ENCODE measurements around the gene FNBP1.

Gene FNBP1

DNA sequence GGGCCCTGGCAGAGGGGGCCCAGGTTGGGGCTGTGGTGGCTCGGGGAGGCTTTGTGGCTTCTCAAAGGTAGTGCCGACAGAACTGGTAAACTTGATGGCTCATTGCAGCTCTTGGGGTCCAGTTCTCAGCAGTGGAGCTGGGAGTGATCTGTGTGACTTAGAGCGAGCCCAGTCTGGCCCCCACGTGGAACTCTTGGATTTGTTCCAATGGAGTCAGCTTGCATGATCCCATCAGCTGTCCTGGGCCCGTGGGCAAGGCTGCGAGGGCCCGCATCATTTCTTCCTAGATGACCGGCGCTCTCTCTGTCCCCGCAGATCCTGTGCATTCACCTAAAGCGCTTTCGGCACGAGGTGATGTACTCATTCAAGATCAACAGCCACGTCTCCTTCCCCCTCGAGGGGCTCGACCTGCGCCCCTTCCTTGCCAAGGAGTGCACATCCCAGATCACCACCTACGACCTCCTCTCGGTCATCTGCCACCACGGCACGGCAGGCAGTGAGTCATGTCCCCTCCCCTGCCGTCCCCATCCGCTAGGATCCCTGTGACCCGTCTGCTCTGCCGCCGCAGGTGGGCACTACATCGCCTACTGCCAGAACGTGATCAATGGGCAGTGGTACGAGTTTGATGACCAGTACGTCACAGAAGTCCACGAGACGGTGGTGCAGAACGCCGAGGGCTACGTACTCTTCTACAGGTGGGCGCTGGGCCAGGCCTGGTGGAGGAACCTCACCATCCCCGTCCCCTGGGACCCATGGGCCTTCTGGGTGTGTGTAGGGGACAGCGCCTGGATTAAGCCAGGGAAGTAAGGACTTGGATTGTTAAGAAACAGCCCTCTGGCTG lies 168.5 kb downstream of the FNBP1 start:
- no peak for DNase-seq

DNA sequence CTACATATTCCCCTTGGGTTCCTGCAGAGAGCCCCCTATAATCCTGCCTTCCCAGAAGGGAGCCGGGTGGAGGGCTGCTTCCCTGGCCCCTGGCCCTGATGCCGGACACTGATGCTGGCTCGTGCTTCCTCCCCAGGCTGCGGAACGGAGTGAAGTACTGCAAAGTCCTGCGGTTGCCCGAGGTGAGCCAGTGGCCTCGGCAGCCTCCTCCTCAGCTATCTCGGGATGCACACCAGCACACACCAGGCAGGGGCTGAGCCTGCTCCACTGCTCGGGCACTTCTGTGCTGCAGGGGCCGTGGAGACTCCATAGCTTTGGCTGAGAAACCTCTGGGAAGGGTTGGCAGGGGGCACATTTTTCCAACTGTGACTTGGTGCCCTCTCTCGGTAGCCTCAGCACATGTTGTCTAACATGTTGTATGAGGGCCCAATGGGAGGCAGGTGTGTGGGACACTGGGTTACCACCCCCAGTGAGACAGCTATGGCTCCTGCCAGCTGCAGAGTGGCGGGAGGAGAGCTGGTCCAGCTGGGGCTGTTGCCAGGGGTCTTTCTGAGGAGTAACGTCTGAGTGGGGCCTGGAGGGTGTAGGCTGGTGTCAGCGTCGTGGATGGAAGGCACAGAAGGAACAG lies 169.3 kb downstream of the FNBP1 start:
- no peak for DNase-seq

DNA sequence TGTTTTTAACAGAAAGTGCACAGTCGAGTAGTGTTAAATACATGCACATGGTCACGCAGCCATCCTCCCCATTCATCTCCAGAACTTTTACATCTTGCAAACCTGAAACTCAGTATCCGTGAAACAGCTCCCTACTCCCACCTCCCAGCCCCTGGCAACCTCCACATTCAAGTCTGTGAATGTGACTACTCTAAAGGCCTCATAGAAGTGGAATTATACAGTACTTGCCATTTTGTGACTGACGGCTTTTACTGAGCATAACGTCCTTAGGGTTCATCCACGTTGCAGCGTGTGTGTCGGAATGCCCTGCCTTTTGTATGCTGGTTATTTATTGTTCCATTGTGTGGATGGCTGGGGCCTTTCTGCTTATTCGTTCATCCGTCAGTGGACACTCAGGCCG lies 171.9 kb downstream of the FNBP1 start:
- DNase-seq = no peak

DNA sequence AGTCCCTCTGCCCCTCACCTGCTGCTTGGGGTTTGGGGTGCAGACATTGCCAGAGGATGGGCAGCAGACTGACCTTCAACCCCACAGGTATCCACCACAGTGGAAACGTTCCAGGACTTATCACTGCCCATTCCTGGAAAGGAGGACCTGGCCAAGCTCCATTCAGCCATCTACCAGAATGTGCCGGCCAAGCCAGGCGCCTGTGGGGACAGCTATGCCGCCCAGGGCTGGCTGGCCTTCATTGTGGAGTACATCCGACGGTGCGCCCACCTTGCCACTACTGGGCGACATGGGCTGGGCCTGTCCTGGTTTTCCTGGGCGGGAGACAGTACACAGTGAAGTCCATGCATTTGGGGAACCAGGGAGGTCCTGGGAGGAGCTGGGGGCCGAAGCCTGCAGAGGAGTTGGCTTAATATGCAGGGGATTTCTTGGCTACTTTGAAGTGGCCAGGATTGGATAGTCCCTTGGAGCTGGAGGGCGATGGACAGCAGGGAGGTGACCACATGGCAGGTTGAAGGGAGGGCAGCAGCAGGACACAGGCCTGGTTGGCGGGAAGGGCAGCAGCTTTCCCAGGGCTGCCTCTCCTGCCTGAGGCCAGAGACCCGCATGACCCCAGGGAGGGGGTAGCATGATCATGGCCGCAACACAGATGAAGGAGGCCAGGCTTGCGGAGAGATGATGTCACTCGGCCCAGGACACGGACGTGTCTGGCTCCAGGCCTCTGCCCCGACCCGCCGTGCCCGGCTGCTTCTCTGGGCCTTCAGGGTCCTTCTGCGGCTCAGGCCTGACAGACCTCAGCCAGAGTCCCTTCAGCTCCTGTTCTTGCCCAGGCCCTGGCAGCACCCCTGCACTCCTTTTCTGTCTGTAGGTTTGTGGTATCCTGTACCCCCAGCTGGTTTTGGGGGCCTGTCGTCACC lies 173.1 kb downstream of the FNBP1 start:
- no peak for DNase-seq

DNA sequence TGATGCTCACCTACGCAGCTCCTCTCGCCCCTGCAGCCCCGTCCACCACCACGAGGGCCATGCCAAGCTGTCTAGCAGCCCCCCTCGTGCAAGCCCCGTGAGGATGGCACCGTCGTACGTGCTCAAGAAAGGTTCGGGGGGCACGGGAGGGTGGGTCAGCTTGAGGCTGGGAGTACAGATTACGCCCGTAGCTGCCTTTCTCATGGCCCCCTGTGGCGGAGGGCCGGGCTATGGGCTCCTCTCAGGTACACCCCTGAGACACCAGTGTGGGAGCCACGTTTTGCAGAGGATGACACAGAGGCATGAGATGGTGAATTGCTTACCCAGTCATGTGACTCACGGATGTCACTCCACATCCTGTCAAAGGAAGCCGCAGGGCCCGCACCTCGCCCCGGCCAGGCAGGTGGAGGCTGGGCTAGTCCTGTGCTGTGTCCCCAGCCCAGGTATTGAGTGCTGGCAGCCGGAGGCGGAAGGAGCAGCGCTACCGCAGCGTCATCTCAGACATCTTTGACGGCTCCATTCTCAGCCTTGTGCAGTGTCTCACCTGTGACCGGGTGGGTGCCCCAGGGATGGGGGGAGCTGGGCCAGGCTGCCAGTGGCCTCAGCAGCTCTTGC lies 174.0 kb downstream of the FNBP1 start:
- DNase-seq = no peak

DNA sequence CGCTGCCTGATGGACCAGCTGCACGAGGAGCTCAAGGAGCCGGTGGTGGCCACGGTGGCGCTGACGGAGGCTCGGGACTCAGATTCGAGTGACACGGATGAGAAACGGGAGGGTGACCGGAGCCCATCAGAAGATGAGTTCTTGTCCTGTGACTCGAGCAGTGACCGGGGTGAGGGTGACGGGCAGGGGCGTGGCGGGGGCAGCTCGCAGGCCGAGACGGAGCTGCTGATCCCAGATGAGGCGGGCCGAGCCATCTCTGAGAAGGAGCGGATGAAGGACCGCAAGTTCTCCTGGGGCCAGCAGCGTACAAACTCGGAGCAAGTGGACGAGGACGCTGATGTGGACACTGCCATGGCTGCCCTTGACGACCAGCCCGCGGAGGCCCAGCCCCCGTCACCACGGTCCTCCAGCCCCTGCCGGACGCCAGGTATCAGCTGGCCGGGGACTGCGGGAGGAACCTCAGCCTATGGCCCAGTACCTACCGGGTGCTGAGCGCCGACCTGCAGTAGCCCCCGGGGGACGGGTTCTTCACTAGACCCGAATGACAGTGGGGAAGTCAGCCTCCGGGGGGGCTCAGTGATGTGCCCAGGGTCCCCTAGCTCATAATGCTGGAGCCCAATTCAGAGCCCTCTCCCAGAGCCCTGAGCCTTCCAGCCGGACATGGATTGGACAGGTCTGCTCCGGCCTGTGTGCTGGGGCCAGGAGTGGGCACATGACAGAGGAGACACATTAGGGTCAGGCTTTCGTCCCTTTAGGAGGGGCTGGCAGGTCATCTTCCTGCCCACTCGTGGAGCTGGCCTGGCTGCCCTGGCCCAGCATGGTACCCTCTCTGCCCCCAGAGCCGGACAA lies 174.7 kb downstream of the FNBP1 start:
- no peak for DNase-seq

DNA sequence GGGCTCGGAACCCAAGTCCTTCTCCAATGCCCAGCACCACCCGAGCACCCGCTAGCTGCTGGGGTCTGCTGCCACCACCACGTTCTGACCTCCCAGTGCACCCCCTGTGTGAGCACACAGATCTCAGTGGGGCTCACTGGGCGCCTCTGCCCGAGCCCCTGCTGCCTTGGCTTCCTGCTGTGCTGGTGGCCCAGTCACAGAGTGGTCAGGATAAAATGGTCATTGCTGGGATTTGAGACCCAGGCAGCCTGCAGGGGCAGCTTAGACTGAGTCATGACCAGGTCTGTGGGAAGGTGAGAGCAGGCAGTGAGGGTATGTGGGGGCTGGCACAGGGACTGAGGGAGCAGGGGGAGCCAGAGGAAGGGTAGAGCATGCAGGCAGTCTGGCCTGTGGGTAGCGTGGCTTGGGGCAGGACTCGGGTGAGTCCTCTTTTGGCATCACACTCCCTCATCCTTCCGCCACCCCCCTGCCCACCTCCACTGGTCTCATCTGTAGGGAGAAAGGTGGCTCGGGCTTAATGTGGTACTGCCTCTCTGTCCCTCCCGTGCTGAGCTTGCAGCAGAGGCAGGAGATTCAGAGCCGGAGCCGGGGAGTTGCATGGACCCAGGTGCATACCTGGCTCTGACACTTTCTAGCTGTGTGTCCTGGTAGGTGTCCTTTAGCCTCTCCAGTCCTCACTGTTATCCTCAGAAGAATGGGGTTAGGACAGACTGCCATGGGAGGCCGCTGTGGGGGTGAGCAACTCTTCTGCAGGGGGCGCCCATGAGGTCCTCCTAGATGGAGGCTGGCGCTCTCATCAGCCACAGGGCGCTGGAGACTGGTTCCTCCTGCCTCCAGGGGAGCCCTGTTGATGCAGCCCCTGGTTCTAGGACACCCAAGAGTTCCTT lies 175.6 kb downstream of the FNBP1 start:
- DNase-seq = no peak

DNA sequence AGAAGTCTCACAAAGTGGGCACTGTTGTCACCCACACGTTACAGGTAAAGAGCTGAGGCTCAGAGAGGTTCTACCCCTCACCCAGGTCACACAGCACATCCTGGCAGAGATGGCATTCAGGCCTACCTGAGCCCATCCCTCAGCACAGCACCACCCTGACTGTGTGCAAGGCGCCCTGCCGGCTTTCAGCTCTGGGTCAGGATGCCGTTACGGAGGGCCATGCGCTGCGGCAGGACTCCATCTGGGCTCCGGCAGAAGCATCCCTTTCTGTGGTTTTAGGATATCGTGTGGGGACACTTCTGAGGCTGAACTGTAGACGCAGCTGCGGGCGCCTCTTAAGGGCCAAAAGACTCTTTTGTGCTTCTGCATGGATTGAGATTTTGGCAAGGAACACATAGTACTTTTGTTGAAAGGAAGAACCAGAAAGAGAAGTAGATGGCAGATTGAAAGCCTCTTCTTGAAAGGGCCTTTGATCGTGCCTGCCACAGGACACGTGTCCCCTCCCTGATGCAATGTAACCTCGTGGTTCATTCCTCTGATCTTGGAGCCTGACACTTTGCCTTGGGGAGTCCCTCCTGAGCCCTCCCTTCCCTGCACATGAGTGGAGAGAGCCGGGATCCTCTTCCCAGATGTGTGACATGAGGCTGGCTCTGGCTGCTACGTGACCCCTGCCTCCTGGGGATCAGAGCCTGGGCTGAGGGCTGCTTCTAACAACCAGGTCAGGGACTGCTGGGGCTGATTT lies 176.4 kb downstream of the FNBP1 start:
- no peak for DNase-seq

DNA sequence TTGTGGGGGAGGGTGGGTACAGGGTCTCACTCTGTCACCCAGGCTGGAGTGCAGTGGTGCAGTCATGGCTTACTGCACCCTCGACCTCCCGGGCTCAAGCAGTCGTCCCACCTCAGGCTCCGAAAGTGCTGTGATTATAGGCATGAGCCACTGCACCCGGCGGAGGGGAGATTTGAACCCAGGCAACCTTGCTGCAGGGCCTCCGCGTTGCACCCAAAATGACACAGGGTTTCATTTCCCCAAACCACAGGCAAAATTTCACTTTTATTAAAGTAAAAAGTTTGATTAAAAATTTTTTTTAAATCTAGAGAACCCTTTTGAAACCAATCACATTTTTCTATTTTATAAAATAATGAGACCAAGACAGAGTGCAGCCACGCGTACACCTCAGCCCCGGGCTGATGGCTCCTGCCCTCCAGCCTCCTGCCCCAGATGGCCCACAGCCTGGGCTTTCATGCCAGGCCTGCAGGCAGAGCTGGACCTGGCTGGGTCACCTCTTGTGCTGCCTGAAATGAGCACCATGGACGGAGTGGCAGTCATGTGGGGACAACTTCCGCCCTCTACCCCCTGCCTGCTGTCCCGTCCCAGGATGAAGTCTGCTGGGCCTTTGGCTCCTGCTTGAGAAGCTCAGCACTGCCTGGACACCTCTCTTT lies 177.2 kb downstream of the FNBP1 start:
- no peak for DNase-seq

DNA sequence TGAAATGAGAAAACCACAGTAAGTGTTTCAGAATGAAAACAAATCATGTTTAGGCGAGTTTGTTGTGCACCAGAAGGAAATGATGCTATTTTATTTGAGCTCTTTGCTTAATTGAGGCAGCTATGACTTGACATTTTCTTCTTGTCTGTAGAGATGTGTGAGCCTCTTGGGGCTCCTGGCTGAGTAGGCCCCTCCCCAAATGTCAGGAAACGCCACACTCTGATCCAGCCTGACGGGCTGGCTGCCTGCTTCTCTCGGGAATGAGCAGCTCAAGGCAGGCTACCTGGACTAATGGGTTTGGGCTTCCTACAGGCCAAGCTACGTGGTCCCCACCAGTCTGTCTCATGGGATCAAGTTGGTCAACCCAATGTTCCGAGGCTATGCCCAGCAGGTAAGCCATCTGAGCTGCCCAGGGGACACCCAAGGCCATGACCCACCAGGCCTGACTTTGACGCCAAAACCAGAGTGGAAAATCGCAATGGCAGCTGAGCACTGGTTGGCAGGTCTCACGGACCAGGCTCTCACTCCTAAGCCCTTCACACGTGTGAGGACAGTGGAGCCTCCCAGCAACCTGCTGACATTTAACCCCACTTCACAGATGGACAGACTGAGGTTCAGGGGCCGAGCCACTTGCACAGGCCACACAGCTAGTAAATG lies 177.9 kb downstream of the FNBP1 start:
- no peak for DNase-seq

DNA sequence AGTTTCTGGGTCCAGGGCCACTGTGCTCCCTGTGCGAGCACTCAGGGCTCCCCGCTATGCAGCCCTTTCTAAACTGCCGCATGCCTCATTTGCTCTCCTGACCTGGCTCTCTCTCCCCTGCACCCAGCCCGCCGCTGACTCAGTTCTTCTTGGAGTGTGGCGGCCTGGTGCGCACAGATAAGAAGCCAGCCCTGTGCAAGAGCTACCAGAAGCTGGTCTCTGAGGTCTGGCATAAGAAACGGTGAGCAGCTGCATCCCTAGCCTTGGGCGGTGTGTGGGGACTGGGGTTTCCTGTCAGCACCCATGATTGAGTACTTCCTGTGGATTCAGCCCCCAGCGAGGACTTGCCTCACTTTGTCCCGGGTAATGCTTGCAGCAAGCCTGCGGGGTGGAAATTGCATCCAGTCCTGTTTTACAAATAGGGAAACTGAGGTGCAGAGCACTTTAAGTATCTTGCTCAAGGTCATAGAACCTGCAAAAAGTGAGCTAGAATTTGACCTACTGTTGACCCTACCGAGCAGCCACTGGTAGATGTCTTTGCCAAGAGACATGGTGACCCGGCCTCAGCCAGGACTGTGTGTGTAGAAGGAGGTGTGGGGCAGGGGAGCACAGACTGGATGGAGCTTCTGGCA lies 179.8 kb downstream of the FNBP1 start:
- peak; percentile 65 for DNase-seq

DNA sequence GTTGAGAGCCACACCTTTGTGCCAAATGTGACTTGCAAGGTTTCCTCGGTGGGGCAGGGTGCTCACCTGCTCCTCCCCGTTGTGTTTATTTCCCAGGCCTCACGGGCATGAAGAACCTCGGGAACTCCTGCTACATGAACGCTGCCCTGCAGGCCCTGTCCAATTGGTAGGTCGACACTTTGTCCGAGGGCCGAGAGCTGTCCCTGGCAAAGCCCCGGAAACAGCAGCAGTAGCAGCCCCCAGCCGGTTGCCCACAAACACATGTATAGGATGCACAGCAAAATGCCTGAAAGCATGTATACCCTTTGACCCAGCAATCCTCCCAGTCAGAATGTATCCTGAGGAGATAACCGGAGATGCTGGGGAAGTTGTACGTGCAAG lies 181.6 kb downstream of the FNBP1 start:
- no peak for DNase-seq

DNA sequence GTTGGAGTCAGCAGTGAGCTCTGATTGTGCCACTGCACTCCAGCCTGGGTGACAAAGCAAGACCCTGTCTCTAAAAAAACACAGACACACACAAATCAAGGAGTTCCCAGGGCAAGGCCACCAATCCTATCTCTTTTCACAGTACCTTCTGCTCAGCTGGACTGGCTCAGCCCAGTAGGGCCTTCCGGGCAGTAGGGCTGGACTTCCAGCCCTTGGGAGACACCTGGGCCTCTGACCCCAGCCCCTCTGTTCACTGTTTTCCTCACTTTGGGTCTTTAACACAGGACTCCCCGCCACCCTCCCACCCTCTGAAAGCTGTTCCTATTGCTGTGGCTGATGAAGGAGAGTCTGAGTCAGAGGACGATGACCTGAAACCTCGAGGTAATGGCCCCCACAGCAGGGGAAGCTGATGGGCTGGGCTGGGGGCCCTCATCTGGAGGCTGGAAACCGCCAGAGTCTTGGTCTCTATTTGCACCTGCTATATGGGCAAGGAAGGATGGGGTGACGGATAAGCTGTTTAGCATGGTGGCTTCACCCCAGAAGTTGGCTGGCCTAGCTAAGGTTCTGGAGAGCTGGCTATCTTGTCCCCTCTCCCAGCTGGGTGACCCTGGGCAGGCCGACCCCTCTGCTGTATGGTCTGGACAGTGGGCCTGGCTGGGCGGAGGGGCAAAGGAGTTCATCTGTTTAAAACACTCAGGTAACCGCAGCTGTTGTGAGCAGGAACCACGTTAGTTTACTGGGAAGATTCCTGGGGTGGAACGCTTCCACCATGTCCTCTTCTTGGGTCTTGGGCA lies 182.1 kb downstream of the FNBP1 start:
- DNase-seq = no peak

DNA sequence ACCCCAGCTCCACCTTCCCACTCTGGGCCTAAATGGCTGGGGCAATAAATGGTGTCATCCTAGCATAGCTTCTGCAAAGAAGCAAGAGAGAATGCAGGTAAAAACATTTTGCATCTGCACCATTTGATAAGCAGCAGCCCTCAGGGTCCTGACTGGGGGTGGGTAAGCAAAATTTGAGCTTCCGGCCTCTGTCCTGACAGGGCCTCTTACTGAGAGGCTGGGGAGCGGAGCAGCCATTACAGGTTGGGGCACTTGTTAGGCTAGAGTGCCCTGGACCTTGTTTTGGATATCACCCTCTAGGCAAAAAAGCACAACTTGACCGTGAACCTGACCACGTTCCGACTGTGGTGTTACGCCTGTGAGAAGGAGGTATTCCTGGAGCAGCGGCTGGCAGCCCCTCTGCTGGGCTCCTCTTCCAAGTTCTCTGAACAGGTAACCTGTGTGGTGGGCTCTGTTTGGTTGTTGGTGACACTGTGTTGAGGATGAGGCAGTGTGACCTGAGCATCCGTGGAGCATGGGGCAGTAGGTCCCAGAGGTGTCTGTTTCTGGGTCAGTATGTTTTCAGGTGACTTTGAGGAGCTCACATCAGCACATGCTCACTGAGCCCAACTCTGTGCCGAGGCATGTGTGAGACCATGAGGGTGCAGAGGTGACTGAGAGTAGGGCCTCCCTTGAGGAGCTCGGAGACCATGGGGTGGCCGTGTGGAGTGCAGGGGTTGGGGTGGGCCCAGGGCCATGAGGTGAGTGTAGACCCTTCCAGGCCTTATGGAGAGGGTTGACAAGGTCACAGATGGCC lies 184.6 kb downstream of the FNBP1 start:
- no peak for DNase-seq

DNA sequence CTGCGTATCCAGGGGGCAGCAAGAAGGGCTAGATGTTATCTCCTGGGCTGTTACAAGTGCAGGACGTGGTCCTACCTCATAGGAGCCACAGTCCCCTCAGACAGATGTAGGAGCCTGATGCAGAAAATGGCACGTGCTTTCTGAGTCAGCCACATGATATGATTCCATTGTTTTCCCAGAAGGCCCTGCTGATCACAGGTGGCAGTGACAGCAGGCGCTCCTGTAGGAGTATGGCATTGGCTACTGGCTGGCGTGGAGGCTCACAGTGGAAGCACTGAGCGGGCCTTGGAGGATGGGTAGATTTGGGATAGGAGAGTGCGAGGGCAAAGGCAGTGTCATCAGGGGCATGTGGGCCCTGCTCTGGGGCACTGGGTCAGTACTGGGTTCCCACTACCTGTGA lies 185.8 kb downstream of the FNBP1 start:
- DNase-seq = no peak

DNA sequence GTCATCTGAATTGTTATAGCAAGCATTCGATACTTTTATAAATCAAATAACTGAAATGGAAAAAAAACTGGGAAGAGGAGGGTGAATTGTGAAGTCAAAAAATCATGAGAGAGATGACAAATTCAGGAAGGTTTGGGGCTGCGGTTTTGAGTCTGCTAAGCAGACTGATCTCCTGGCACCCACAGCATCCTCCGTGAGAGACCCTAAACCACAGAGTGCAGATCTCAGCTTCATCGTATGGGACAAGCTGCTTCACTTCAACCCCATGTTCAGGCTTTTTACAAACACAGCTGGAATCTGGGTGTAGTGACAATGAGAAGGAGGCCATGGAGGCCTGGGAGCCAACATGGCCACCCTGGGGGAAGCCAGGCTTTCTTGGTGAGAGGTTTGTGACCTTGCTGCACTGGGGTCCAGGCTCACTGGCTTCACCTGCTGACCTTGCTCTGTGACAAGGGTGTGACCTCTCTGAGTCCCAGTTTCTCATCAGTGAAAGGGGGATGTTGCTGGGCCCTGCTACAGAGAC lies 188.3 kb downstream of the FNBP1 start:
- no peak for DNase-seq

Measured in fibroblast of skin of back (primary cell).